CD4-positive, alpha-beta T cell treated with Interleukin-6 for 4 hours (primary cell): Measurements from ENCODE around the gene RPL41.
A peak's percentile ranks its signal among the peaks of the same experiment; 100 is the strongest.
"Not testable (repeated sequence)": the region's sequence is repeated elsewhere in the genome, so short reads cannot be mapped to it uniquely, and the experiment has no call there.

ENCODE experiments used
- DNase-seq: peaks from one replicate; pipeline ENCODE4 v3.0.0-alpha.2; 2020; ENCODE audit warnings: mixed read lengths

Gene RPL41

GRCh38 chr12:56116267-56117081, at the start of gene RPL41:
Gene RPL41 (plus strand): TSS chr12:56116633.
- peak; percentile 94 for DNase-seq

GRCh38 chr12:56071648-56072047, 44.8 kb upstream of the RPL41 start:
- DNase-seq: no peak

- no peak for DNase-seq
These were observed 42.0 kb upstream of the RPL41 start for GRCh38 chr12:56074396-56074795.

- DNase-seq: not testable (repeated sequence)
These were observed 38.5 kb upstream of the RPL41 start for GRCh38 chr12:56077966-56078365.

- no peak for DNase-seq
These were observed 38.0 kb upstream of the RPL41 start for GRCh38 chr12:56078427-56078826.

- DNase-seq: peak; percentile 63
These were observed 37.3 kb upstream of the RPL41 start for GRCh38 chr12:56078931-56079722.

- peak; percentile 82 for DNase-seq
These were observed 36.5 kb upstream of the RPL41 start, which contains the start of gene ERBB3 for GRCh38 chr12:56079723-56080555. Gene ERBB3 (plus strand): TSS chr12:56080165. CDS start chr12:56080301, 136 bp downstream.

GRCh38 chr12:56080556-56081138, 35.8 kb upstream of the RPL41 start:
- peak; percentile 4 for DNase-seq

- no peak for DNase-seq
These were observed 34.8 kb upstream of the RPL41 start for GRCh38 chr12:56081393-56082347.

- DNase-seq: no peak
These were observed 34.1 kb upstream of the RPL41 start for GRCh38 chr12:56082382-56082781.

GRCh38 chr12:56082967-56083366, 33.5 kb upstream of the RPL41 start:
- DNase-seq: no peak

GRCh38 chr12:56084958-56085543, 31.4 kb upstream of the RPL41 start:
- peak; percentile 45 for DNase-seq

GRCh38 chr12:56086096-56086495, 30.3 kb upstream of the RPL41 start:
- no peak for DNase-seq

GRCh38 chr12:56086608-56087007, 29.8 kb upstream of the RPL41 start:
- DNase-seq: no peak

GRCh38 chr12:56087220-56087619, 29.2 kb upstream of the RPL41 start:
- no peak for DNase-seq

- DNase-seq: no peak
These were observed 18.7 kb upstream of the RPL41 start for GRCh38 chr12:56097738-56098137.

GRCh38 chr12:56098592-56098991, 17.8 kb upstream of the RPL41 start:
- DNase-seq: no peak

- DNase-seq: no peak
These were observed 16.6 kb upstream of the RPL41 start for GRCh38 chr12:56099787-56100186.

GRCh38 chr12:56101045-56101444, 15.4 kb upstream of the RPL41 start:
- no peak for DNase-seq

- DNase-seq: no peak
These were observed 13.8 kb upstream of the RPL41 start for GRCh38 chr12:56102683-56103065.
